AG08395 (cell line): ENCODE measurements around the gene TFCP2L1.
A peak's percentile ranks its signal among the peaks of the same experiment; 100 is the strongest.
"Not testable (repeated sequence)": the region's sequence is repeated elsewhere in the genome, so short reads cannot be mapped to it uniquely, and the experiment has no call there.

Source experiments
- DNase-seq: peaks from one replicate; pipeline ENCODE4 v3.0.0; 2012; ENCODE audit warnings: mixed read lengths, low spot score

The TFCP2L1 gene

DNA sequence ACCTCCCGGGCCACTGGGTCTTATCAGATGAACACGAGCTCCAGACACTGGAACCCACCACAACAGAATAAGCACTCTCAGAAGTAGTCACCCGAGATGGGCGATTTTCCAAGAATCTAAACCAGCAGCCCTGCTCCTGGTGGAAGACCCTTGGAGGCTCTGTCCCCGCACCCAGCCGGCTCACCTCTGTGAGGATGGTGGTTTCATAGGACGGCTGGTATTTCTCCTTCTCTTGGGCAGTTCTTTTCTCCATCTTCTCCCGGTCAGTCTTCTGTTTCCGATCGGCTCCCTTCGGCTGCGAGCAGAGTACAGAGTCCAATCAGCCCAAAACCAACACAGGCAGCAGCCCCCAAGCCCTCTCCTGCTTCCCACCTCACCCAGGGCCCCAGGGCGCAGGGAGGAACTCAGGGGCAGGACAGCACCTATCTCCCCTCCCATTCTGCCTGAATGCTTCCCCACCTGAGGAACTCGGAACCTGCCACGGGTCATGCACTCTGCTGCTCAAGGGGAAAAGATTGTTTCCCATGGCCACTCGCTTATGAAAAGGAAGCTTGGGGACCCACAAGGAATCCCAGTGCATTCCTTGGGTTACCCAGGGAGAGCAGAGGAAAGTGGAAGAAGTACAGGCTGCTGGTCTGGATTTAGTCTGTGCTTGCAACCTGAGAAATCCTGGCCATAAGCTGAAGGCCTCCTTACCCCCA lies 42.7 kb downstream of the TFCP2L1 start:
- DNase-seq, result no peak

DNA sequence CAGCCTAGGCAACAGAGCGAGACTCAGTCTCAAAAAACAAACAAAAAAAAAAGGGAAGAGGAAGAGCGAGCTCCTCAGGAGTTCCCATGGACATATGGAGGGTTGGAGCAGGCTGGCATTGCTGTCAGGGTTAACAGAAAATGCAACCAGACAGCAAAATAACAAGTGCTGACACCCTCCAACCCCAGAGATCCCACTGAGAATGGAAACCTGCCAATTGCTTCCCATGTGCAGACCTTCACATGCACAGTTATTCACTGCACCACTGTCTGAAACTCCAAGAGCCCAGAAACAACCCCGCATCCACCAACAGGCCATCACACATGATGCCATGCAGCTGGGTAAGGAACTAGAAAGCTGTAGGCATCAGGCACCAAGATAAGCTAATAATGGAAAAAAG lies 43.5 kb downstream of the TFCP2L1 start:
- DNase-seq, result no peak

DNA sequence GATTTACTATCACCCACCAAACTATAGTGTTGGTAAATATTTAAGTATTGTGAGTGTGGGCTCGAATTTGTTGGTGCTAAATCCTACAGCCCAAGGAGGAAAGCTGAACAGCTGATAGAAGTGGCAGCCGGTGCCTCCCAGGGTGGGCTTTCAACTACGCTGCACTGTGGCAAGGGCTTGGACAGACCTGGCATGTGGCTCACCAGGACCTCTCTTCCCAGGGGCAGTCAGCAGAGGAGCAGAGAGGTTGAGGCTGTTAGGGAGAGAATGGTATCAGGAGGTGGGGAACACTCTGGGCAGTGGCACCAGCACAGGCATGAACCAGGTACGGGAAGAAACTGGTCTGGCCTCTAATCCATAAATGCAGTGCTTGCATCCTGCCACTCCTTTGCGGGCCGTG lies 44.6 kb downstream of the TFCP2L1 start:
- no peak for DNase-seq

DNA sequence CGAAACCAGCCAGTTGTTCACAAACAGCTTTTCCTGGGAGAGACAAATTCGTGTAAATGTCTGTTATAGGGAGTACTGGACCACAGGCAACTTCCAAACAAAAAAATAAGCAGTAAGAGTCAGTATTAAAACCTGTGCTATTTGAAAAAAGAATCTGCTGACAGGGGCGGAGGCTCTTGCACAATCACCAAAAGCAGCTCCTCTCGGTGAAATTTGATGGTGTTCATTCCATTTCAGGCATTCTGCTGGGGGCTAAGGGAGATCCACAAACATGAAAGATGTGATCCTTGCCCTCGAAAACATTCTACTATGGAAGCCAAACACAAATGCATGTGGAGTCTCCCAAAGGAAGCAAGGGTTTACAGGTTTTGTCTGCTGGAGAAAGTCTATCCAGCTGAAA lies 45.0 kb downstream of the TFCP2L1 start:
- DNase-seq, result no peak

DNA sequence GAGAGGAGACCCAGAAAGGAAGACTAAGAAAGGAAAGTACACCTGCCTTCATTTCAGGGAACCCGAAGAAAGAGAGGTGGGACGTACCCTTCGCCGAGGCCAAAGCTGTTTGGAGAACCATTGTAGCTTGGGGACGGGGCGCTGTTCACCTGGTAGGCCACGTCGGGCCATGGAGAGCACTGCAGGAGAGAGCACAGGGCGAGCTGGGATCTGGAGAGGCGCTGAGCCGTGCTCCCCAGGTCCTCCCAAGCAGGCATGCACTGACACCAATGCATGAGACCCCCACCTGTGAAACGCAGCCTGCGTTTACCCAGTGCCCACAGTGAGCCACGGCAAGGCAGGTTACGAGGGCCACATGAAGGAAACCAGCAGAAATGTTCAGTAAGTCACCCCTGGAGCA lies 45.5 kb downstream of the TFCP2L1 start:
- DNase-seq, result no peak

DNA sequence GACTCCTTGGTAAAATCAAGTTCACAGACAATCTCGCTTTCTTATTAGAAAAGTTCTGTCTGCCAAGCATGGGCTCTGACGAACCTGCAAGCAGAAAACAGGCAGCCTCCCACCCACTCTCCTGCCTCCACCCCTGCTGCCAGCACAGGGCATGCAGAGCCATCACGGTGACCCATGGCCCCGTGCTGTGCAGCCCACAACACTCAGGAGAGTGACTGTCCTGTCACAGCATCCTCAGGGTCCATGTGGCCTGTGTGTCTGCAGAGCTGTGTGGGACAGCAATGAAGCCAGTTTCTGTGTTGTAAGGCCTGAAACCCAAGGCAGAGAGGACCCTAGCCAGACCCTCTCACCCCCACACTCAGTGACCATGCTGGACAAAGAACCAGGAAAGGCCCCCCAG lies 46.2 kb downstream of the TFCP2L1 start:
- no peak for DNase-seq

DNA sequence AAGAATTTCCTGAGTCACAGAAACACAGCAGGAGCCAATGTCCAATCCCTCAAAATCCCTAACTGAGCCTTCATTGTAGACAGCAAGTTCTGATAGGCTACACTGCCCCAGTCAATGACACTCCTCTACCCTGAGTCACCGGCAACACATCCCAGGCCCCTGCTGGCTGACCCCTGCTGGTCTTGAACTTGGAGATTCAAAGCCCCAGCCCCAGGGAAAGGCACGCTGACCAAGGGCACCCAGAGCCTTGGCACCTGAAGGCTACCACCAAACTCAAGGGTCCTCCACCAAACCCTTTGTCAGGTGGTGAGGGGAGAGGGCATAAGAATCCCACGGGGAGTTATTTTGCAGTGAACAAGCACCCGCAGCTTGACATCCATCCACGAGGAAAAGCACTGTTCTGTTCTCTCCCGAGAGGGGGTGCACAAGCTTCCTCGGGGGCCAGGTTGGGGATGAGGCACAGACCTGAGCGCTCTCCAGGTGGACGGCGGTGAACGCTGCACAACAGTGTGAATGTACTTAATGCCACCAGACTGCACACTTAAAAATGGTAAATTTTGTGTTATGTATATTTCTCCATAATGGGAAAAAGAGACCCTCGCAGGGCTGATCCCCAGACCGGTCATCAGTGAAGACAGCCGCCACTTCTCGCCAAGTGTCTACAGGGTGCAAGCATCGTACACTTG lies 46.9 kb downstream of the TFCP2L1 start:
- no peak for DNase-seq

DNA sequence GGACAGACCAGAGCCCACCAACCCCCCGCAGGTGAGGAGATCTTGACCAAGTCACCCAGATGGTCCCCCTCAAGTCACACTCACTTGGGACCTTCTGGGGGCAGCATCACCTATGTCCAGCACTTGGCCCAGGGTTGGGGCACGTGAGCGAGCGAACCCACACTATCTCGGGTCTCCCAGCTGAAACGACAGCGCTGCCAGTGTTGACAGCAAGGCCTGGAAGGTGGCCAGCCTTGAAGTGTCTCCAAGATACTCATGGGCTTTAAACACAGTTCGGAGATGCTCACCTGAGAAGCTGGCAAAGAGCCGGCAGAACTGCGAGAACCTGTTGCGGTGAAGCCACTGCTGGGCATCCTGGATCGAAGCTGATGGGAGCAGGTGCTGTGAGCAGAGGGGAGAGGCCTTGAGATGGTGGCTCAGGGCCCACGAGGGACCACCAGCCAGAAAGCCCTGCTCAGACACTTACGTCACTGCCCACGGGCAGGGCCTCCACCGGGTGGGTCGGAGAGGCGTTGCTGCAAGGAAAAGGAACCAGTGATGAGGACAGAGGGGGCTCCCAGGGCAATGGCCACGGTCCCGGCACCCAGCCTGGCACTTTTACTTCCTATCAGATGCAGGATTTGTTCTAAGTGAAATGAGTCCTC lies 47.5 kb downstream of the TFCP2L1 start:
- no peak for DNase-seq

DNA sequence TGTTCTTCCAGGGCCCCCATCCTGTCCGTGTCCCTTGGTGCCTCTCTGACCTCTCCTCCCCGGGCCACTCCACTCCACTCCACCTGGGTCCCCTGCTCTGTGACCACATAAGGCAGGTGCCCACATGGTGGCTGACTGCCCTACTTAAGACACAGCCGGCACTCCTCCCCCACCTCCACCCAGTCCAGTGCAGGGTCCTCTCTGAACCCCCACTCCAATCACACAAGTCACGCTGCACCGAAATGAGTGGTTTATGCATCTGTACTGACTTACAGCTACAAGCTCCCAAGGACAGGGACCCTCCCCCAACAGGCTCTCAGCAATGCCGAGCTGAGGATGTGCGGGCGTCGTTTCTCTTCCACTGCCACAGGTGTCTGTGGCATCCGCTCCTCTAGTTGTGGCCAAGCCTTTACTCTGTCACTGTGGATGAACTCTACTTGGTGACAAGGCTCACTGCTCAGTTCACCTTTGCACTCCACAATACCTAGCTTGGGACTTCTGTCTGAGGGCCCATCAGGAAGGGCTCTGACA lies 48.3 kb downstream of the TFCP2L1 start:
- no peak for DNase-seq

DNA sequence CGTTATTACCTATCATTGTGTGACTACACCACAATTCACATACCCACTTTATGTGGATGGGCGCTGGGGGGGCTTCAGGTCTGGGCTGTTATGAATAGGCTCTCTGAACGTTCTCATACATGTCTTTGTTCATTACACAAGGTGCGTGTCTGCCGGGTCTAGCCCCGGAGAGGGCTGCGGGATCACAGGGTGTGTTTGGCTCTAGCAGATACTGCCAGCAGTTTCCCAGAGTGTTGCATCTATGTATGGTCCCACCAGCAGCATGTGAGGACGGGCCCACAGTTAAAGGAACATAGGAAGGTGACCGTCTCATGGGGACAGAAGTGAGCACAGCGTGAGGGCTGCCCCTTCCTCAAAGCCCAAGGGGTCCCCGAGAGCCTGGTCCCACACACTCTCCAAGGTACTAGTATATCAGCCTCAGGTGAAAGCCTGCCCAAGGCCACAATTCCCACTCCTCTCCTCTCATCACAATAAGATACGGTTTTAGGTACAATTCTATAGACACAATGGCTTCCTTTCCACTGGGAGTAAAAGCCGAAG lies 48.8 kb downstream of the TFCP2L1 start:
- DNase-seq, result no peak

DNA sequence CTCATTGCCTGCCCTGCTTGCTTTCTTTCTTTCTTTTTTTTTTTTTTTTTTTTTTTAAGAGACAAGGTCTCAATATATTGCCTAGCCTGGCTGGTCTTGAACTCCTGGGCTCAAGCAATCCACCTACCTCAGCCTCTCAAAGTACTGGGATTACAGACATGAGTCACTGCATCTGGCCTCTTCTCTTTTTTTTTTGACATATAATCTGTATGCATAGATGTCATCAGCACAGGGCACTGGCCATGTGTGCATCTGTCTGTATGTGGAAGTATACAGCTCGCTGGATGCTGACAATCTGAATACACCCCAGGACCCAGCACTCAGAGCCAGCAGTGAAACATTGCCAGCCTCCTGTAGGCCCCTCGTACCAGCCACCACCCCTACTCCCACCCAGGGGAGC lies 49.5 kb downstream of the TFCP2L1 start:
- no peak for DNase-seq

DNA sequence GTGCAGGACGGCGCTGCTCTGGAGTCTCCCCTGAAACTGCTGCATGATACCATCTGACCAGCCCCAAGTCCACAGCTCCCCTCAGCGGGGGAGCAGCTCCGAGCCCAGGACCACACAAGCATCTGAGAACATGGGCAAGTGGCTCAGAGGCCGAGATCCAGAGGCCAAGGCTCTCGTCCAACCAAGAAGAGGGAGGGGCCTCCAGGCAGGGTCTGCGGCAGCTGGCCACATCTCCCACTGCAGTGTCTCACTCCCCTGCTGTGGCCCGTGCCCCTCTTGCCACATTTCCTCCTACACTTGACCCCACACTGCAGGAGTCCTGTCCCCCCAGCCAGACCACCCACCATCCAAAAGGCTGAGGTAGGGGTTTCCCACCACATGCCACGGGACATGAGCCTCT lies 50.2 kb downstream of the TFCP2L1 start:
- DNase-seq, result no peak

DNA sequence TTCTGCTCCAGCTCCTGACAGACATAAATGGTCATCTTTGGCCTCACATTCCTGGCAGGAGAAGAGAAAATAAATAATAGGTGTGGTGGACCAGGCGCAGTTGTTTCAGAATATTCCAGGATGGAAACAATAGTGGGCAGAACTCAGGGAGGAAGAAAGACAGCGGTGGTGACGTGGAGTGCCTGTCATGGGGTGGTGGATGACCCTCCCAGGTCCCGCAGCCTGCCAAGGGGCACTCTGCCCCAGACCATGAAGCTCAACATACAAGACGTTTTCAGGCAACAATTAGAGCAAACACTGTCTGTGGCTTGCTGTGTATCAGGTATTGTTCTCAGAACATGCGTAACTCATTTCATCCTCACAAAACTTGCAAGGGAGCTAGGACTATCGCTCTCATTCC lies 50.9 kb downstream of the TFCP2L1 start:
- no peak for DNase-seq

DNA sequence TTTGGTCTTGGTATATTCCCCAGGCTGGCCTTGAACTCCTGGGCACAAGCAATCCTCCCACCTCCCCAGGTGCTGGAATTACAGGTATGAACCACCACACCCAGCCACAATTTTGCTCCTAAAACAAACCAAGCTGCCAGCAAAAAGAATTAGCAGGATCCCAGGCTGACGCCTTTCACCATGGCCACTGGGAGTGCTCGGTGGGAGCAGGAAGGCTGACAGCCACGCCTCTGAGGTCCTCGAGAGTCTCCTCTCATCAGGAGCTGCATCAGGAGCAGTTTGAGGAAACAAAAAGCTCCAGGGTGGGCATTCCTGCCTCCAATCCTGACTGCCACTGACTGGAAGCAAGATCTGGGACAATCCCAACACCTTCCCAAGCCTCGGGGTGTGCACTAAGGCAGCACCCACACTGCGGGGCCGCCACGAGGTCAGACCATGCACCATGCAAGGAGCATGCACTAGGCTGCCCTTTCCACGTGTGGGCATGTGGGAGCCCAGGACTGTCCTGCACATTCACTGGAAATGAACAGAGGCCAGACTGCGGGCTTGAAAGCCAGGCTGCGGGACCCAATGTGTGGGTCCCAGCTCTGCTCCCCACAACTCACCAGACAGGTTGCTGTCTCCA lies 51.4 kb downstream of the TFCP2L1 start:
- no peak for DNase-seq

DNA sequence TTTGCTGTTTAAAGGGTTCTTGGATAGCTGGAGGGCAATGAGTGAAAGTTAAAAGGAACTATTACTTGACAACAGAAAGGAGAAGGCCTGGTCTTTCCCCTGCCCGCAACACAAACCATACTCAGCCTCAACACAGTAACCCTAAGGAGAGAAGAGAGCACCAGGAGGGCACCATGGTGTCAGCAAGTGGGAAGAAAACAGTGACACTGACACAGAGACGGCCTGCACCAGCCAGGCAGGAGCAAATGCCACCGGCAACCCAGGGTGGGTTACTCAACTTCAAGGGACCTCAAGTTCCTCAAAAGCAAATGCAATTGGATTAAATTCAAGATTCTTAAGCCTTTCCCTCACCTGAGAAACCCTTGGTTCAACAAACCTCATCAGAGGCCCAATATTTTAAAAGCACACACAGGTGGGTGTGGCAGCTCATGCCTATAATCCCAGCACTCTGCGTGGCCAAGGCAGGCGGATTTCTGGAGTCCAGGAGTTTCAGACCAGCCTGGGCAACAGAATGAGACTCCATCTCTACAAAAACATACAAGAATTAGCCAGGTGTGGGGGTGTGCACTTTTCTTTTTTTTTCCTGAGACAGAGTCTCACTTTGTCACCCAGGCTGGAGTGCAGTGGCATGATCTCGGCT lies 52.3 kb downstream of the TFCP2L1 start:
- DNase-seq, result no peak

DNA sequence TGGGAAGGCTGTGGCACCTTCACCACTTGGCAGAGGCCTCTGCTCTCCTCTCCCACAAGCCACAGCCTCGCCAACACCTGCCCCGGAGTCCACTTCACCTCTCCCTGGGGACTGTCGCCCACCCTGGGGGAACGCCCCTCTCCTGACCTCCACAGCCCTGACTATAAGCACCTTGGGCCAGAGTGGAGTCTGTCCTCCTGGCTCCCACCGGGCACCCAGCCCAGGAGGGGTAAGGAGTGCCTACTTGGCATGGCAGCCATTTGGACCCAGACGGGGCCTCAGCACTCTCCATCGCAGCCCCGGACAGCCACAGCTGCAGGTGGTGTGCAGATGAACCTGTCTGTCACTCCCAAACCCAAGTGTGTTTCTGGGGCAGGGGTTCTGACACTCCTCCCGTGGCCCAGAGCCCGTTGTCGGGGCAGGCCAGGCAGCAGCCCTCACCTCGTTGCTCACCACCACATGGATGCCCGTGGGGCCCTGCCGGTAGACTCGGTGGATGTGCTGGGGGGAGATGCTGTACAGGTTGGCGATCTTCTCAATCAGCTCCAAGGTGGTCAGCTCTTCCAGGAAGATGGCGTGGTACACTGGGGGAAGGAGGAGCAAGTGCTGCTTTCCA lies 53.5 kb downstream of the TFCP2L1 start:
- no peak for DNase-seq

DNA sequence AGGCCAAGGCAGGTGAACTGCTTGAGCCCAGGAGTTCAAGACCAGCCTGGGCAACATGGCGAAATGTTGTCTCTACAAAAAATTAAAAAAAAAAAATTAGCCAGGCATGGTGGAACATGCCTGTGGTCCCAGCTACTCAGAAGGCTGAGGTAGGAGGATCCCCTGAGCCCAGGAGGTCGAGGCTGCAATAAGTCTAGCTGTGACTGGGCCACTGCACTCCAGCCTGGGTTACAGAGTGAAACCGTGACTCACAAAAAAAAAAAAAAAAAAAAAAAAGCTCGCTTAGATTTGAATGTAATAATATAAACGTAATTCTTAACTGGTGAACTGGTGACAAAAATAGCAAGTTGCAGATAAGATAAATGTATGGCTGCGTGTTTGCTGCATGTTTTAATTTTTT lies 56.5 kb downstream of the TFCP2L1 start:
- no peak for DNase-seq

DNA sequence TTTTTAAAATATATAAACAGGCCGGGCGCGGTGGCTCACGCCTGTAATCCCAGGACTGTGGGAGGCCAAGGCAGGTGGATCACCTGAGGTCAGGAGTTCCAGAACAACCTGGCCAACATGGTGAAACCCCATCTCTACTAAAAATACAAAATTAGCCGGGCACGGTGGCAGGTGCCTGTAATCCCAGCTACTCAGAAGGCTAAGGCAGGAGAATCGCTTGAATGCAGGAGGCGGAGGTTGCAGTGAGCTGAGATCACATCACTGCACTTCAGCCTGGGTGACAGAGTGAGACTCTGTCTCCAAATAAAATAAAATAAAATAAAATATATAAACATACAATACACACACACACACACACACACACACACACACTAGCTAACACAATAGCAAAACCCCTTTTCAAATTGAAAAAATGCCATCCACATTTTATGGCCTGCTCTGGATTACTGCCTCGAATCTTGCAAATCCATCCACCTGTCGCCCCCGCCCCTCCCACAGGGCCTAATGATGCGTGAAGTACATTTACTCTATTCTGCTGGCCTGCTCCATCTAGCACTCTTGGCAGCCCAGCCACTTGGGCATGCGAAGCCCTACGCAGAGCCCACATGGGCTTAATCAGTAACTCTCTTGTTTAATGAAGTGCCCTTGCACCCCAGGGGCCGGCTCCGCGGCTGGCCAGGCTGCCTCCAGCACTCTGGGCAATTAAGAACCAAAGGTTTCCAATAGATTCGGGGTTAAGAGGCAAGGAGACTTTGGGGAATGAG lies 57.4 kb downstream of the TFCP2L1 start:
- DNase-seq, result not testable (repeated sequence)

DNA sequence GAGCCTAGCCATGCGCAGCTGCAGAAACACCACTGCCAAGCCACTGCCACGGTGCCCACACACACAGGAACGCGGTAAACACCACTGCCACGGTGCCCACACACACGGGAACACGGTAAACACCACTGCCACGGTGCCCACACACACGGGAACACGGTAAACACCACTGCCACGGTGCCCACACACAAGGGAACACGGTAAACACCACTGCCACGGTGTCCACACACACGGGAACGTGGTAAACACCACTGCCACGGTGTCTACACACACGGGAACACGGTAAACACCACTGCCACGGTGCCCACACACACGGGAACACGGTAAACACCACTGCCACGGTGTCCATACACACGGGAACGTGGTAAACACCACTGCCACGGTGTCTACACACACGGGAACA lies 59.3 kb downstream of the TFCP2L1 start:
- not testable (repeated sequence) for DNase-seq

DNA sequence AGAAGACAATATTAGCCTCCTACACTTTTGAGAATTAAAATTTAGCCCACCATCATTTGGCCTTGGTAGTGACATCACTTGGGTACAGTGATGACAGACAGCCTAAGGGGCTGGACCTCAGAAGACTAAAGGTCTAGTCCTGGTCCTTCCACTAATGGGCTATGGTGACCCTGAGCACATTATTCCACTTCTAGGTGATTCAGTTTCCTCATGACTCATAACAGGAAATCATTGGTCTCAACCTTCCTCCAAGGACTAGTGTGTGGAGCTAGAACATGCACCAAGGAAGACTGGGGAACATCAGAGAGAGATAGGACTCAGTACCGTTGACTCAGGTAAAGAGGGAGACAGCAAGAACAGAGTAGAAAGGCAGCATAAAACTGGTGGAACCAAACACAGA lies 64.0 kb downstream of the TFCP2L1 start:
- DNase-seq, result peak; percentile 12

DNA sequence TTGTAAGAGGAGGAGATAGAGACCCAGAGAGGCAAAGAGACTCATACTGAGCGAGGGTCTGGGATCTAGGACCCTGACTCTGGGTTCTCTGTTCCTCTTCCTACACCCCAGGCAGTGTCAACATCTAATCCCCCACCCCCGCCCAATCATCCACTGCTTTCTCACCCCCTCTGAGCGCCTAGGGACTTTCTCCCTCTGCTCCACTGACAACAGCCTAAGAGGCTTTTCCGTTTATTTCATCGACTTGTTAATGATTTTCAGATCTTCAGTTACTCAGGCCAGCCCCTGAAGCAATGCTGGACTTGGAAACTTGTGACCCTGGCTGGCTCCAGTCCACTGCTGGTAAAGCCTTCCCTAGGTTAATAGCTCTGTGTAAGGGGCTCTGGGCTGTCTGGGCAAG lies 65.1 kb downstream of the TFCP2L1 start:
- DNase-seq, result no peak
